Measurements from ENCODE around the gene KRTAP12-2. TPM values are rescaled to one million over a fixed set of nuclear protein-coding genes. Genes with fewer than 3 reads are reported as not detected.

KRTAP12-2 gene
- total and polyA plus RNA-seq, 9 donors: not detected

- Histone ChIP-seq H3K9me3 (no peaks in the 10 kb centered on the region), H3K36me3 (no peaks in the 10 kb centered on the region), H3K27me3 (no peaks in the 10 kb centered on the region), H3K4me1 (ENCODE audit: insufficient read depth) (no peaks in the 10 kb centered on the region), H3K4me3 (no peak overlapping the region), H3K27ac (no peak overlapping the region)
- DNase-seq: no peak
- intact Hi-C loops (cut with DNase I): no loop called here
- 72 to 84% (median 79%) methylated on average over 17 of the region's 17 CpGs for WGBS, 3 donors
- TF ChIP-seq CTCF (IDR thresholded peaks at IDR 0.05) (no peak), POLR2A (IDR thresholded peaks at IDR 0.05) (no peak), EP300 (IDR thresholded peaks at IDR 0.05) (no peak)
Observed at GRCh38 chr21:44653656-44654575, 12.8 kb downstream of the KRTAP12-2 start.

GRCh38 chr21:44653123-44653522, 13.6 kb downstream of the KRTAP12-2 start:
- Histone ChIP-seq H3K4me3 (no peak overlapping the region), H3K27me3 (no peaks in the 10 kb centered on the region), H3K36me3 (no peaks in the 10 kb centered on the region), H3K9me3 (no peaks in the 10 kb centered on the region), H3K27ac (no peak overlapping the region), H3K4me1 (ENCODE audit: insufficient read depth) (no peaks in the 10 kb centered on the region)
- TF ChIP-seq POLR2A (IDR thresholded peaks at IDR 0.05) (no peak), EP300 (IDR thresholded peaks at IDR 0.05) (no peak)
- intact Hi-C loops (cut with DNase I): no loop called here
- DNase-seq: no peak
- WGBS, 3 donors: 57 to 60% (median 60%) methylated on average over 14 of the region's 14 CpGs

GRCh38 chr21:44650973-44651675, 15.6 kb downstream of the KRTAP12-2 start:
- DNase-seq: no peak

GRCh38 chr21:44650265-44650972, 16.3 kb downstream of the KRTAP12-2 start:
- Histone ChIP-seq H3K27ac (no peak overlapping the region), H3K36me3 (no peaks in the 10 kb centered on the region), H3K9me3 (no peaks in the 10 kb centered on the region), H3K27me3 (no peaks in the 10 kb centered on the region), H3K4me3 (no peak overlapping the region), H3K4me1 (ENCODE audit: insufficient read depth) (no peaks in the 10 kb centered on the region)
- intact Hi-C loops (cut with DNase I): no loop called here
- WGBS, 3 donors: 87 to 90% (median 89%) methylated on average over 20 of the region's 20 CpGs
- no peak for DNase-seq
- no peak for TF ChIP-seq EP300 (IDR thresholded peaks at IDR 0.05)
- TF ChIP-seq CTCF (IDR thresholded peaks at IDR 0.05): no peak

More at GRCh38 chr21:44650973-44651675, 15.6 kb downstream of the KRTAP12-2 start:
- no peak for TF ChIP-seq CTCF (IDR thresholded peaks at IDR 0.05)
- TF ChIP-seq EP300 (IDR thresholded peaks at IDR 0.05): no peak
- TF ChIP-seq POLR2A (IDR thresholded peaks at IDR 0.05): no peak
- no peak overlapping the region for H3K4me3 ChIP-seq
- H3K4me1 ChIP-seq (ENCODE audit: insufficient read depth): no peaks in the 10 kb centered on the region
- H3K27ac ChIP-seq: no peak overlapping the region
- no peaks in the 10 kb centered on the region for H3K27me3 ChIP-seq
- intact Hi-C loops (cut with DNase I): no loop called here
- H3K9me3 ChIP-seq: no peaks in the 10 kb centered on the region
- H3K36me3 ChIP-seq: no peaks in the 10 kb centered on the region
- 79 to 85% (median 83%) methylated on average over 12 of the region's 12 CpGs for WGBS, 3 donors
